K562 (cell line): Measurements from ENCODE around the gene DLGAP3. TPM values are rescaled to one million over a fixed set of nuclear protein-coding genes. Genes with fewer than 3 reads are reported as not detected.

Experiments
- CREB5 ChIP-seq: fragments of 250-450 bp; sonication (Bioruptor Pico); IDR thresholded peaks from 2 replicates; pipeline ENCODE4 v1.5.0; 2020; ENCODE audit warnings: mild to moderate bottlenecking
- HMGXB4 ChIP-seq: sonication (generic); formaldehyde crosslinking; IDR thresholded peaks from 2 replicates; pipeline ENCODE4 v1.8.1; 2023; ENCODE audit warnings: mild to moderate bottlenecking, missing genetic modification reagents
- JUND ChIP-seq, 2 experiments: IDR thresholded peaks; 2 replicates in 1 of 2; 3 replicates in 1 of 2; pipeline ENCODE4 v1.6.1; 2011; ENCODE audit warnings: borderline replicate concordance in 2 of 2, low read depth in 2 of 2, low read length in 2 of 2, improper control_type of control experiment in 1 of 2, missing biosample characterization in 1 of 2, missing genetic modification characterization in 1 of 2, missing genetic modification reagents in 1 of 2
- XRCC5 ChIP-seq: fragments of 200-400 bp; formaldehyde crosslinking; IDR thresholded peaks from 2 replicates; pipeline ENCODE4 v1.6.1; 2017; ENCODE audit warnings: low read depth, mild to moderate bottlenecking, low read length
- ZBTB26 ChIP-seq: fragments of 450-650 bp; formaldehyde crosslinking; IDR thresholded peaks from 2 replicates; pipeline ENCODE4 v1.4.0; 2022; ENCODE audit warnings: missing genetic modification characterization
- ZBTB7A ChIP-seq: IDR thresholded peaks from 2 replicates; pipeline ENCODE4 v1.6.1; 2011; ENCODE audit warnings: low read depth, mild to moderate bottlenecking, low read length, moderate library complexity, borderline replicate concordance; ENCODE audit not compliant: control insufficient read depth
- ZNF347 ChIP-seq: fragments of 450-650 bp; formaldehyde crosslinking; IDR thresholded peaks from 2 replicates; pipeline ENCODE4 v1.4.0; 2020; ENCODE audit warnings: low read depth, mild to moderate bottlenecking, moderate library complexity
- ZNF41 ChIP-seq: fragments of 250-450 bp; sonication (Bioruptor Pico); conservative IDR thresholded peaks from 2 replicates; pipeline ENCODE4 v1.4.0; 2020; ENCODE audit warnings: mild to moderate bottlenecking
- ZNF668 ChIP-seq: fragments of 250-450 bp; sonication (Bioruptor Pico); IDR thresholded peaks from 2 replicates; pipeline ENCODE4 v1.8.0; 2022; ENCODE audit warnings: mild to moderate bottlenecking, inconsistent platforms
- polyA plus RNA-seq, 8 experiments: library from polyadenylated mRNA; depleted of rRNA in 4 of 8; stranded (reverse) in 5 of 8; unstranded in 3 of 8; fragments of >200 nt; fragmentation: Nextera tagmentation in 2 of 8; fragmentation: Illumina TruSeq in 1 of 8; extraction: Ambion mirVana in 2 of 8; extraction: Trizol in 1 of 8; gene quantifications; 2 replicates each; pipeline versions ENCODE4 v1.2.1 to v1.2.3, GENCODE V29; 2011 to 2014; ENCODE audit warnings: inconsistent platforms in 1 of 8, missing spikeins in 1 of 8
- total RNA-seq, 7 experiments: library from RNA; depleted of rRNA in 6 of 7; stranded (reverse); fragments of >200 nt in 6 of 7; fragmentation: Illumina TruSeq in 2 of 7; extraction: Trizol in 2 of 7; gene quantifications; 2 replicates each; pipeline versions ENCODE4 v1.2.1 to v1.2.3, GENCODE V29; 2011 to 2021; ENCODE audit warnings: low replicate concordance in 1 of 7
- TF ChIP-seq, protein P1 (sequence below), 2 experiments: IDR thresholded peaks; 2 replicates each; pipeline ENCODE4 v1.6.1; 2011; ENCODE audit warnings: borderline replicate concordance in 1 of 2, control low read depth in 1 of 2, low read depth in 1 of 2, low read length in 1 of 2, mild to moderate bottlenecking in 1 of 2, mixed read lengths in 1 of 2, moderate library complexity in 1 of 2; ENCODE audit not compliant: insufficient read depth in 1 of 2, insufficient read length in 1 of 2, poor library complexity in 1 of 2, severe bottlenecking in 1 of 2; ENCODE audit errors: extremely low read depth in 1 of 2
- TF ChIP-seq, protein P2 (sequence below): sonication (generic); formaldehyde crosslinking; IDR thresholded peaks from 2 replicates; pipeline ENCODE4 v1.8.1; 2023; ENCODE audit warnings: missing genetic modification reagents, mild to moderate bottlenecking, borderline replicate concordance
- TF ChIP-seq, protein P3 (sequence below): fragments of 450-650 bp; formaldehyde crosslinking; IDR thresholded peaks from 2 replicates; pipeline ENCODE4 v1.4.0; 2020; ENCODE audit warnings: mild to moderate bottlenecking

The DLGAP3 gene
- total and polyA plus RNA-seq, 9 of the 15 experiments (the other 6 are each of a cell fraction or from before 2014, with no cell fraction given) = 0.01 to 0.16 (median 0.07) TPM; not detected in 6

- TF ChIP-seq, protein P1, sequence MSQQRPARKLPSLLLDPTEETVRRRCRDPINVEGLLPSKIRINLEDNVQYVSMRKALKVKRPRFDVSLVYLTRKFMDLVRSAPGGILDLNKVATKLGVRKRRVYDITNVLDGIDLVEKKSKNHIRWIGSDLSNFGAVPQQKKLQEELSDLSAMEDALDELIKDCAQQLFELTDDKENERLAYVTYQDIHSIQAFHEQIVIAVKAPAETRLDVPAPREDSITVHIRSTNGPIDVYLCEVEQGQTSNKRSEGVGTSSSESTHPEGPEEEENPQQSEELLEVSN (IDR thresholded peaks at IDR 0.05; ENCODE audit: borderline replicate concordance in 1 of 2, extremely low read depth in 1 of 2, insufficient read depth in 1 of 2, insufficient read length in 1 of 2, low read depth in 1 of 2, low read length in 1 of 2, poor library complexity in 1 of 2, severe bottlenecking in 1 of 2) = no peak
- TF ChIP-seq ZNF347 (CRISPR knock-in tag) (no peak), ZBTB26 (0 out of 2 replicates have a peak, but pooled peaks have one; percentile 18), HMGXB4 (CRISPR knock-in tag) (peak; percentile 96), XRCC5 (peak; percentile 90; the same call in 1 of the 2 replicates), ZNF668 (CRISPR knock-in tag) (peak; percentile 70), CREB5 (CRISPR knock-in tag) (peak; percentile 60; the same call in 1 of the 2 replicates), JUND (IDR thresholded peaks at IDR 0.05; ENCODE audit: borderline replicate concordance, low read depth, low read length) (0 out of 2 replicates have a peak, but pooled peaks have one; percentile 44), JUND (tag; IDR thresholded peaks at IDR 0.05; ENCODE audit: borderline replicate concordance, low read depth, low read length) (peak; percentile 21; the same call in 1 of the 3 replicates), ZBTB7A (peak; percentile 74), ZNF41 (CRISPR knock-in tag) (peak; percentile 79; the same call in 1 of the 2 replicates)
- TF ChIP-seq, protein P2, sequence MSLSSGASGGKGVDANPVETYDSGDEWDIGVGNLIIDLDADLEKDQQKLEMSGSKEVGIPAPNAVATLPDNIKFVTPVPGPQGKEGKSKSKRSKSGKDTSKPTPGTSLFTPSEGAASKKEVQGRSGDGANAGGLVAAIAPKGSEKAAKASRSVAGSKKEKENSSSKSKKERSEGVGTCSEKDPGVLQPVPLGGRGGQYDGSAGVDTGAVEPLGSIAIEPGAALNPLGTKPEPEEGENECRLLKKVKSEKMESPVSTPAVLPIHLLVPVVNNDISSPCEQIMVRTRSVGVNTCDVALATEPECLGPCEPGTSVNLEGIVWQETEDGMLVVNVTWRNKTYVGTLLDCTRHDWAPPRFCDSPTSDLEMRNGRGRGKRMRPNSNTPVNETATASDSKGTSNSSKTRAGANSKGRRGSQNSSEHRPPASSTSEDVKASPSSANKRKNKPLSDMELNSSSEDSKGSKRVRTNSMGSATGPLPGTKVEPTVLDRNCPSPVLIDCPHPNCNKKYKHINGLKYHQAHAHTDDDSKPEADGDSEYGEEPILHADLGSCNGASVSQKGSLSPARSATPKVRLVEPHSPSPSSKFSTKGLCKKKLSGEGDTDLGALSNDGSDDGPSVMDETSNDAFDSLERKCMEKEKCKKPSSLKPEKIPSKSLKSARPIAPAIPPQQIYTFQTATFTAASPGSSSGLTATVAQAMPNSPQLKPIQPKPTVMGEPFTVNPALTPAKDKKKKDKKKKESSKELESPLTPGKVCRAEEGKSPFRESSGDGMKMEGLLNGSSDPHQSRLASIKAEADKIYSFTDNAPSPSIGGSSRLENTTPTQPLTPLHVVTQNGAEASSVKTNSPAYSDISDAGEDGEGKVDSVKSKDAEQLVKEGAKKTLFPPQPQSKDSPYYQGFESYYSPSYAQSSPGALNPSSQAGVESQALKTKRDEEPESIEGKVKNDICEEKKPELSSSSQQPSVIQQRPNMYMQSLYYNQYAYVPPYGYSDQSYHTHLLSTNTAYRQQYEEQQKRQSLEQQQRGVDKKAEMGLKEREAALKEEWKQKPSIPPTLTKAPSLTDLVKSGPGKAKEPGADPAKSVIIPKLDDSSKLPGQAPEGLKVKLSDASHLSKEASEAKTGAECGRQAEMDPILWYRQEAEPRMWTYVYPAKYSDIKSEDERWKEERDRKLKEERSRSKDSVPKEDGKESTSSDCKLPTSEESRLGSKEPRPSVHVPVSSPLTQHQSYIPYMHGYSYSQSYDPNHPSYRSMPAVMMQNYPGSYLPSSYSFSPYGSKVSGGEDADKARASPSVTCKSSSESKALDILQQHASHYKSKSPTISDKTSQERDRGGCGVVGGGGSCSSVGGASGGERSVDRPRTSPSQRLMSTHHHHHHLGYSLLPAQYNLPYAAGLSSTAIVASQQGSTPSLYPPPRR = peak; percentile 35; the same call in 1 of the 2 replicates
- TF ChIP-seq, protein P3, sequence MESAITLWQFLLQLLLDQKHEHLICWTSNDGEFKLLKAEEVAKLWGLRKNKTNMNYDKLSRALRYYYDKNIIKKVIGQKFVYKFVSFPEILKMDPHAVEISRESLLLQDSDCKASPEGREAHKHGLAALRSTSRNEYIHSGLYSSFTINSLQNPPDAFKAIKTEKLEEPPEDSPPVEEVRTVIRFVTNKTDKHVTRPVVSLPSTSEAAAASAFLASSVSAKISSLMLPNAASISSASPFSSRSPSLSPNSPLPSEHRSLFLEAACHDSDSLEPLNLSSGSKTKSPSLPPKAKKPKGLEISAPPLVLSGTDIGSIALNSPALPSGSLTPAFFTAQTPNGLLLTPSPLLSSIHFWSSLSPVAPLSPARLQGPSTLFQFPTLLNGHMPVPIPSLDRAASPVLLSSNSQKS (CRISPR knock-in tag) = no peak
Measured at GRCh38 chr1:34924759-34925555, 4.5 kb downstream of the DLGAP3 start (continued).
